ENCODE results near the gene MAPKAPK2. TPM values are rescaled to one million over a fixed set of nuclear protein-coding genes. Genes with fewer than 3 reads are reported as not detected.

MAPKAPK2 gene
- total RNA-seq, 2 donors from 2014 or later: 181 to 182 TPM

DNA sequence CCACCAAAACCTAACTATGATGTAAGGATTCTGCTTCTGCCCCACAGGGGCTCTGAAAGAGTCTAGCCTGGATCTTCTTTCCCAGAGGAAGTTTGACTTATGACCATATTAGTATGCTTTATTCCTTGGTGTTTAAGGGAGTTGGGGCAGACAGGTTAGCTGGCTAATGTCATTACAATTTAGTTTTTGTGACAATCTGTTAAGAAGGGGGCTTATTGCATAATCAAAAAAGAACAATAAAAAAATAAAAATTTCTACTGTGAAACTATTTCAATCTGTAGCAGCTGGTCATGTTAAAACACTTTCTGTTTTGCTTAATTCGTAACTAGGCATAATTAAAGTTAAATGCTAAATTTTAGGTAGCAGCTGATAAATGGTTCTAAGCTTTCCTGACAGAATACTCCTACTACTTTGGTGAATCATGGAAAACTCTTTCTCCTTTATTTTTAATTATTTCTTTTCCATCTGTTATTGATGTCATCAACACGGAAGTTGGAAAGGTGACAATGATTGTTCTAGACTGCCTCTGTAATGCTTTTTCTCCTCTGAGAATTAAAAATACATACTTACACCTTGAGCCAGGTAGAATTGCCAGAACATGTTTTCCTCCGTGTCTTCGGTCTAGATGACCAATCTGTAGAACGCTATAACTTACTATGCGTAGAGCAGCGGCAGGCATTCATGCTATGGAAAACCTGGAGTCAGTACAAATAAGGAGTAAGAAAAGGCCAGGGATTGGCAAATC lies 30.8 kb upstream of the MAPKAPK2 start:
- Mint-ChIP-seq H3K4me1 (peaks cover 11% of the 10 kb centered on the region), H3K27me3 (peaks cover 26% of the 10 kb centered on the region), H3K27ac (no peak overlapping the region), H3K36me3 (ENCODE audit: low read depth) (no peaks in the 10 kb centered on the region), H3K4me3 (no peak overlapping the region)
- DNase-seq (no peak), ATAC-seq (no peak)
- H3K9me3 ChIP-seq (ENCODE audit: control insufficient read depth, low read length, poor library complexity, severe bottlenecking): no peaks in the 10 kb centered on the region

DNA sequence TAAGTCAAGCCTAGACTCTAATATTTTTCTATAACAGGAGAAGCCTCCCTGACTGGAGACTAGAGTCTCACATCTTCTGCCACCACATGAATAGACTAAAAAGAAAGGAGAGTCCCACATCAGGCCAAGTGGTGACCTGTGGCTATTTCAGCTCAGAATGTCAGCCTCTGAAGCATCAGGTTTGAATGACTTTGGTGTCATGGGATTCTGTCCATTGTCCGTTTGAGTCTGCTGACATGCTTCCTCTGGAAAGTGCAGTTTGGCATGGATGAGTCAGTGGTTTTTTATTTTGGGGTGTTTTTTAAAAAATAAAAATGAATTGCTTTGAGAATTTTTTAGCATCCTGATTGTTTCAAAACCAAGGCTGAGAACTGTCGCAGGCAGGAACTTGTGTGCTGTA lies 29.9 kb upstream of the MAPKAPK2 start:
- no peak overlapping the region for H3K27ac Mint-ChIP-seq
- no peaks in the 10 kb centered on the region for H3K36me3 Mint-ChIP-seq (ENCODE audit: low read depth)
- peaks cover 7% of the 10 kb centered on the region for H3K4me1 Mint-ChIP-seq
- DNase-seq (no peak), ATAC-seq (no peak)
- no peaks in the 10 kb centered on the region for H3K9me3 ChIP-seq (ENCODE audit: control insufficient read depth, low read length, poor library complexity, severe bottlenecking)
- H3K27me3 Mint-ChIP-seq: peaks cover 26% of the 10 kb centered on the region
- H3K4me3 Mint-ChIP-seq: no peak overlapping the region

DNA sequence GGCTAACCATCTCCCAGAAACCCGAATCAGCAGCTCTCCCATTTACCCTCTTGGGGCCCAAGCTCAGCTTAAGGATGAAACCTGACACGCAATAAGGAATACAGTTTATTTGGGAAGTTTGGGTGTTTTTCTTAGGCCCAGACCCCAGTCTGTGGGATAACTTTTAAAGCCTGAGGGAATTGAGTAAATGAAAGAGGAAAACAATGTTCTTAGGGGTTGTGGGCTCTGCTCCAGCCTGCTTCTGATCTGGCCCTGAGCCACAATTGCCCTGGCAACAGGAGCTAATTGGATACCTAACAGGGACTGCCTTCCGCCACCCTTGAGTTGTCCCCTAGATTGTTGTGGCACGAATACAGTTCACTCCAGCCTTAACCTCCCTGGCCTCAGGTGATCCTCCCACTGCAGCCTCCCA lies 29.2 kb upstream of the MAPKAPK2 start:
- Mint-ChIP-seq H3K36me3 (ENCODE audit: low read depth) (no peaks in the 10 kb centered on the region), H3K27ac (no peak overlapping the region), H3K27me3 (peaks cover 26% of the 10 kb centered on the region), H3K4me1 (peaks cover 6% of the 10 kb centered on the region), H3K4me3 (no peak overlapping the region)
- DNase-seq (no peak), ATAC-seq (no peak)
- no peaks in the 10 kb centered on the region for H3K9me3 ChIP-seq (ENCODE audit: control insufficient read depth, low read length, poor library complexity, severe bottlenecking)

DNA sequence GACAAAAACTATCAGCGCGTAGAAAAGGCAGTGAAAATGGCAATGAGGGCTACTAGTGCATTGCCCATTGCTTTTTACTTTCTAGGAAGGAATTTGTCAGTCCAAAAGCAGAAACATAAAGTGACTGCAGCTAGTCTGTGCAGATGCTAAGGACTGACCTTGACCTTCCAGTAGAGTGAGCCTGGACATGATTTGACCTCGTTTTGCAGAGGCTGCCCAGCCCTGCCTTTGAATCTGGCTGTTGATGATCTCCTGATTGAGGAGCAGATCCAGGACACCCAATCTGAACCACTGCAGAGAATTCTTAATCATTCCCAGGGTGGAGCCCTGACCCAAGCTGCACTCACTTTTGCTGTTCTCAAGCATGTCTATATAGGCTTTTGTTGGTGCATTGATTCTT lies 27.8 kb upstream of the MAPKAPK2 start:
- H3K4me3 Mint-ChIP-seq: no peak overlapping the region
- no peaks in the 10 kb centered on the region for H3K36me3 Mint-ChIP-seq (ENCODE audit: low read depth)
- DNase-seq (no peak), ATAC-seq (no peak)
- H3K4me1 Mint-ChIP-seq: peaks cover 6% of the 10 kb centered on the region
- H3K27ac Mint-ChIP-seq: no peak overlapping the region
- H3K27me3 Mint-ChIP-seq: peaks cover 34% of the 10 kb centered on the region
- no peaks in the 10 kb centered on the region for H3K9me3 ChIP-seq (ENCODE audit: control insufficient read depth, low read length, poor library complexity, severe bottlenecking)

DNA sequence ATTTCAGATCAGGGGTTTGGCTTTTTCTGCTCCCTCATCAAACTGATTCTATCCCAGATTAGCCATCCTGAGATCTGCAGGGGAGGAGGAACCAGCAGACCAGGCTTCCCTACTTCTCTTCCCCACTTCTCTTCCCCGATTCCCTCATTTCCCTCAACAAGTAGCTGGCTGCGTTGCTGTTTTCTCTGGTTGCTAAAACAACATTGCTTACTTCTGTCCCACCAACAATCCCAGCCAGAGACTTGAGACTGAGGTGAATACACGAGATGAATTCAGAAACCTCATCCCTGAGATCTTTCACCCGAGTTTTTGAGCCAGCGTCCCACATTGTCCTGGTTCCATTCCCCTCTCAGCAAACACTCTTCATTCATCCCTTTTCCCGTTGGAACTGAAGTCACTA lies 27.0 kb upstream of the MAPKAPK2 start:
- Mint-ChIP-seq H3K4me3 (no peak overlapping the region), H3K36me3 (ENCODE audit: low read depth) (peaks cover 1% of the 10 kb centered on the region), H3K4me1 (peaks cover 6% of the 10 kb centered on the region), H3K27ac (no peak overlapping the region), H3K27me3 (peaks cover 42% of the 10 kb centered on the region)
- H3K9me3 ChIP-seq (ENCODE audit: control insufficient read depth, low read length, poor library complexity, severe bottlenecking): no peaks in the 10 kb centered on the region
- DNase-seq (no peak), ATAC-seq (no peak)

DNA sequence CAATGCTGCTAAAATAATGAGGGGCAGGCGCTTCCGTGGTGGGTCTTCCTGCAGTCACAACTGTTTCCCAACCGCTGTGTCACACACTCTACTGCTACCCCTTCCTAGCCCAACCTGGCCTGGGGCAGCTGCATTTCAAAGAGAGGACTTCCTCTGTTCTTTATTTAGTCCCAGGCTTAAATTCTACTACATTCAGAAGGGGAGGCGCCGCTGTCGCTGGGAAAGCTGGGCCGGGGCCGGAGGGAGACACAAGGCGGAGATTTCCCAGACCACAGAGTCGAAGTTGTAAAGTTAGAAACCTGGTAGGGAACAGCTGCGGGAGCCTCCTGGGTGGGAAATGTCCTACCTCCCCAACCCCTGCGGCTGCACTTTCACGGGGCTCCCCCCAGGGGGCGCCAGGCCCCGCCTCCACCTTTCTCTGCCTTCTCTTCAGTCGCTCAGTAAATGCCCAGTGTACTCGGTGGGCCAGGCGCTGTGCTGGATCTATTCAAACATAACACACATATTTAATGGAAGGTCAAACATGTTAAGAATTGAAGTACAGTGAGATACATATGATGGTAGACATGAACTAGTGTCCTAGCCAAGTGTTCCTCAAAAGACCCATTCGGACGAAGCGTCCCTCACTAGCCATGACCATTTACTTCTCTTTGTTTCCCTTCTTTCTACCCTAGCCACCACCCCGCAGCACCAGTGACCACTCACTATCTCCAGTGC lies 26.3 kb upstream of the MAPKAPK2 start:
- DNase-seq (peak; percentile 42 to 48 (median 42)), ATAC-seq (peak; percentile 83)
- Mint-ChIP-seq H3K4me3 (no peak overlapping the region), H3K36me3 (ENCODE audit: low read depth) (peaks cover 3% of the 10 kb centered on the region), H3K27me3 (peaks cover 49% of the 10 kb centered on the region), H3K4me1 (peaks cover 6% of the 10 kb centered on the region), H3K27ac (no peak overlapping the region)
- no peaks in the 10 kb centered on the region for H3K9me3 ChIP-seq (ENCODE audit: control insufficient read depth, low read length, poor library complexity, severe bottlenecking)

DNA sequence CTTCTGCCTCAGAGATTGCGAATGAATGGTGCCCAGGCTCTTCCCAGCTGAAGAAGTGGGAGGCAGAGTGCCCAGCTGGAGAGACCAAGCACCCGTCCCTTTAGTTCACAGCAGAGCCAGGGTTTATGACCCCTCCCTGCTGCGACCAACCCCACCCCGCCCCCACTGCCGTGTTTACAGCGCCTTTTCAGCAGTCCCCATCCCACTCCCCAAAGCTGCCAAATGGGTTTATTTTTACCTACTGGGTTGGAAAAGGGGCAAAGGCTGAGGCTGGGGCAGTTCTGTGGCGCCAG lies 25.8 kb upstream of the MAPKAPK2 start:
- peaks cover 54% of the 10 kb centered on the region for H3K27me3 Mint-ChIP-seq
- peaks cover 6% of the 10 kb centered on the region for H3K4me1 Mint-ChIP-seq
- H3K4me3 Mint-ChIP-seq: no peak overlapping the region
- peaks cover 3% of the 10 kb centered on the region for H3K36me3 Mint-ChIP-seq (ENCODE audit: low read depth)
- no peak overlapping the region for H3K27ac Mint-ChIP-seq
- ATAC-seq: no peak
- DNase-seq: no peak
- H3K9me3 ChIP-seq (ENCODE audit: control insufficient read depth, low read length, poor library complexity, severe bottlenecking): no peaks in the 10 kb centered on the region

DNA sequence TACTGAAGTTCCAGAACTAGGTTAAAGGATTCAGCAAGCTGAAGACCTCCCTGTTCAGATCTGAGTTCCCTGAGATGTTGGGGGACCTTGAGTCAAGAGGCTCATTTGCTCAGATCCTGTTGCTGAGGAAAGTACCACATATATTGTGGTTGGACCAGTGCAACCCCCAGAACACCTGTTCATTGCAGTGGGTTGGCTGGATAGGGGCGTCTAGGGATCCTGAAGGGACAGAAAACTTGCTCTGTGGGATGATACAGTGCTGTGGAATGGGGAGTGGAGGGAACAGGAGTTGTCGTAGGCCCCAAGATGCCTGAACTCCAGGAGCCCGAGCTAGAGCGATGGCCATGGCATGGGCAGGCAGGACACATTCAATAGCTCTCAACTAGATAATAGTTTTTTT lies 24.6 kb upstream of the MAPKAPK2 start:
- Mint-ChIP-seq H3K27me3 (peaks cover 64% of the 10 kb centered on the region), H3K4me3 (no peak overlapping the region), H3K4me1 (peaks cover 6% of the 10 kb centered on the region), H3K27ac (no peak overlapping the region), H3K36me3 (ENCODE audit: low read depth) (peaks cover 3% of the 10 kb centered on the region)
- DNase-seq: no peak
- no peak for ATAC-seq
- no peaks in the 10 kb centered on the region for H3K9me3 ChIP-seq (ENCODE audit: control insufficient read depth, low read length, poor library complexity, severe bottlenecking)

DNA sequence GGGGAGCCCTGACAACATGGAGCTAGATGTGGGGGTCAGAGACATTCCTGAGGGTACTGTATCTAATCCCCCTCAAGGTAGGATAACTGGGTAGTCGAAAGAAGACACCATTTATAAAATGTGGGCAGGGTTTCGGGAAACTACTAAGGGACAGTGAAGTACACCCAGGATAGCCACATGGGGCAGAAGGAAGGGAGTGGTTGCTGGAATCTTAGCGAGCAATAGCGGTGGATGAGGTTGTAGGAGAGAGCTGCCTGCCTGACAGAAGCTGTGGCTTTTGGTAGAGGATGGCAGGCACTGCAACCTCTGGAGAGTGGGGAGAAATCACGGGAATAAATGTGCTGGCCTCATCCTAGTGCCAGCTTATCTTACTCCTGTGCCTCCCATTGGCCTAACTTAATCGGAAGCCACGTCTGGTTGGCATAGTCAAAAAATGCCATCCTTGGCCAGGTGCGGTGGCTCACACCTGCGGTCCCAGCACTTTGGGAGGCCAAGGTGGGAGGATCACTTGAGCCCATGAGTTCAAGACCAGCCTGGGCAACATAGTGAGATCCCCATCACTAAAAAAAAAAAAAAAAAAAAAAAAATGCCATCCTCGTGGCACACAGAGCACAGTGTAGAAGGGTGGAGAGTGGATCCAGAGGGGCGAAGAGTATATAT lies 23.4 kb upstream of the MAPKAPK2 start:
- Mint-ChIP-seq H3K4me1 (peaks cover 6% of the 10 kb centered on the region), H3K36me3 (ENCODE audit: low read depth) (peaks cover 3% of the 10 kb centered on the region), H3K27ac (no peak overlapping the region), H3K4me3 (no peak overlapping the region), H3K27me3 (peaks cover 68% of the 10 kb centered on the region)
- H3K9me3 ChIP-seq (ENCODE audit: control insufficient read depth, low read length, poor library complexity, severe bottlenecking): no peaks in the 10 kb centered on the region
- ATAC-seq: no peak
- DNase-seq: no peak

DNA sequence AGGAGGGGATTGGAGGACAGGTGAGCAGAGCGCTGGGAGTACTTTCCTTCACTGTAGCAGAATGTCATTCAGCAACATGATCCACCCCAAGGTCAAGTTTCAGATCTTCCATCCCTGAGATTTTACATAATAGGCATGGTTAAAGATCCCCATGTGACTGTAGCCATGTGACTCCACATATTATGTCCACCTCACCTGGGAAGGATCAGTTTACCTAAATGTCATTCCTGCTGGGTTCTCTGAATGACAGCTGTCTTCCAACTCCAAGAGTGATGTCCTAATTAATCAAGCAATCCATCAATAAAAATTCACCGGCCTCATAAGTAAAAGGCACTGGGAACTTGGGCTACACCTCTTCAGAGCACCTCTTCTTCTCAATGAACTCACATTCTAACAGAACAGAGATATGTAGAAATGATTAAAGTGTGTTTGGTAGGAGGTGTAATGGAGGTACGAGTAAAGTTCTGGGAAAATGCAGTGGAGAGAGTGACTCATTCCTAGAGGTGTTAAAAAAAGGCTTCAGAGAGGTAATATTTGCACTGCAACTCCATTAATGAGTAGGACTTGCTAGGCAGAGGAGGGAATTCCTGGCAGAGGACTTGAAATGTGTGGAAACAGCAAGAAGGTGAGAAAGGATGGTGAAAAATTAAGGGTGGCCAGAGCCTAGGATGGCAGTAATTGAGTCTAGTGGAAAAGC lies 22.2 kb upstream of the MAPKAPK2 start:
- Mint-ChIP-seq H3K4me3 (peak overlapping the region; percentile 21), H3K27ac (no peak overlapping the region), H3K27me3 (peaks cover 65% of the 10 kb centered on the region), H3K4me1 (peaks cover 6% of the 10 kb centered on the region), H3K36me3 (ENCODE audit: low read depth) (peaks cover 3% of the 10 kb centered on the region)
- no peaks in the 10 kb centered on the region for H3K9me3 ChIP-seq (ENCODE audit: control insufficient read depth, low read length, poor library complexity, severe bottlenecking)
- DNase-seq (no peak), ATAC-seq (no peak)

DNA sequence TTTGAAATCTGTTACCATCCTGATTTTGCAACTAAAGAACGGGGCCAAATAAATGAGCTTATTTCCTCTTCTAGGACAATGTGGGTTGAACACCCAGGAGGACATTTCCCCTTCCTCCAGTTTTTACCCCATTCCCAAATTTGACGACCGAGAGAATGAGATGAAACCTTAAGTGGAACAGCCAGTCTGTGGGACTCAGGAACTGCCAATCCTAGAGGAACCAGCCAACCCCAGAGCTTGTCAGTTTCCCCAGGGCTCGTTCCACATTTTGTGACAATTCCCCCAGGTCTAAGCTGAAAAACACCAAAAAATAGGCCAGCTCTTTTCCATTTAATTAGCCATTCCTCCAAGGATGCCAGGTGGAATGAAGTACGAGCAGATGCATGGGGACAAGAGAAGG lies 21.3 kb upstream of the MAPKAPK2 start:
- H3K27me3 Mint-ChIP-seq: peaks cover 65% of the 10 kb centered on the region

DNA sequence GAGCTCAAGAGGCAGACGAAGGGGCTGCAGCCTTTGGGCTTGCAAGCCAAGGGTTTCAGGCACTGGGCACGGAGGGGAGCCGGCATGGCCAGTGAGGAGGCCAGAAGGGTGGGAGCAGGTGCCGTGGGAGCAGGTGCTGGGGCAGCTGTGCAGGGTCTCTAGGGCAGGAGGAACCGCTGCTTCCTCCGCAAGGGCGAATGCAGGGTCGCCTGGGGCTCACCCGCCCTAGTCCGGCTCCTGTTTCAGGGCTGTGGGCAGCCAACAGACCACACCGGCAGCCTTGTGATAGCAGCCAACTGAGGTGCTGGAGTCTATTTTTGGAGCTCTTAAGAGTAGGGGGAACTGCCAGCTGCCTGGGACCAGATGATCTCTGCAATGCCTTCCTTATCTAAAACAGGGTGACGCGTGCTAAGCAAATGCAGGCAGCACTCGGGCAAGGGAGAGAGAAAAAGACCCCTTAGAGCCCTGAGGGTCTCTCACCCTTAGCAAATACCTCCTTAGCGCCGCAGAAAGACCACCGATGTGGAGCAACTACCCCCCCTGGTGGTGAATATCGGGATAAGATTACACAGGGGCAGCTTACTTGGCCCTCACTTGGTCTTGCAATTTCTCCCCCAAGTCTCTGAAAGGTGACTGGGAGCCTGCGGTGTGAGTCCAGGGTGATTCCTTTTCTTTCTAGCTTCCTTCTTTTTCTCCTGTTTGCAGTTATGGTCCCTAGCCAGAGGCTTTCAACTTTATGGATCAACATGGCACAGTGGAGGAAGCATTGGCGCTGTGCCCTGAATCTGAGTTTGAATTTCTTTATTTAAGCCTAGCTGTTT lies 20.7 kb upstream of the MAPKAPK2 start:
- peaks cover 8% of the 10 kb centered on the region for H3K36me3 Mint-ChIP-seq (ENCODE audit: low read depth)
- H3K4me3 Mint-ChIP-seq: peak overlapping the region; percentile 49
- peaks cover 9% of the 10 kb centered on the region for H3K4me1 Mint-ChIP-seq
- no peaks in the 10 kb centered on the region for H3K9me3 ChIP-seq (ENCODE audit: control insufficient read depth, low read length, poor library complexity, severe bottlenecking)
- ATAC-seq (peak; percentile 87), DNase-seq (peak; percentile 40 to 64 (median 44))
- H3K27ac Mint-ChIP-seq: no peak overlapping the region
- peaks cover 61% of the 10 kb centered on the region for H3K27me3 Mint-ChIP-seq

More for the DNA sequence above, 21.3 kb upstream of the MAPKAPK2 start:
- H3K9me3 ChIP-seq (ENCODE audit: control insufficient read depth, low read length, poor library complexity, severe bottlenecking): no peaks in the 10 kb centered on the region
- no peak for DNase-seq
- Mint-ChIP-seq H3K36me3 (ENCODE audit: low read depth) (peaks cover 7% of the 10 kb centered on the region), H3K27ac (no peak overlapping the region), H3K4me3 (no peak overlapping the region), H3K4me1 (peaks cover 11% of the 10 kb centered on the region)
- no peak for ATAC-seq
